Activated T-cell treated with anti-CD3 and anti-CD28 coated beads for 4 hours (primary cell): ENCODE measurements around the gene STT3B.

Experiments used
- DNase-seq: peaks from one replicate; pipeline ENCODE4 v3.0.0-alpha.2; 2020

Gene STT3B

DNA sequence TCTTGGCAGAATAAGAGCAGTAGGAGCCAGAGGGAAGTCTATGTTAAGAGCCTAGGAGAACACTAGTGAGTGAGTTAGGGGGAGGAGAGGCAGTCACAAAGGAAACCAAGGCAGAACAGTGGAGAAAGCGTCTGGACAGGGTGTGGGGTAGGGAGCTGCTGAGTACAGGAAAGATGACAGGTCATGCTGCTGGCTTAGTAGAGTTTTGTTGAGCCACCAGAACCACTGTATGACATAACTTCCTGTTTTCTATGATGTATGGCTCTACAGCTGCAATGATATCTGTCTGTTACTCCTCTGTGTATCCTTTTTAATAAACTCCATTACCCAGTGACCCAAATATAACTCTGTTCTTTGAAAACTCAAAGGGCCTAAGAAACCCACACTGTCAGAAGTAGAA is 10.6 kb upstream of the STT3B start:
- DNase-seq: no peak

DNA sequence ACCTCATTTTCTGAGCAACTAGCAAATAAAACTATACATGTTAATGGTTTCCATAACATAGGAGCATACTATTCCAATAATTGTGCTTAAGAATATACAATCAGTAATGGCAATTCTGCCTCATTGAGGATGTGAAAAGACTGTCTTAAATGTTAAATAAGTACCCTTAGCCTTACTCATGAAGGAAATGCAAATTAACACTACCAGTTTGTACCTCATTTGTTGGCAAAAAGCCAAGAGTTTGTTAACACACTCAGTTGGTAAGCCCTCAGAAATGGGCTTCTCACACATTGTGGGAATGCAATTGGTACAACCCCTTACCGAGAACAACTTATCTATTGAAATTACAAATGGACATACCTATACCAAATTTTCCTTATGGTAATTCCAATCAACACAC is 9.2 kb upstream of the STT3B start:
- DNase-seq: no peak

DNA sequence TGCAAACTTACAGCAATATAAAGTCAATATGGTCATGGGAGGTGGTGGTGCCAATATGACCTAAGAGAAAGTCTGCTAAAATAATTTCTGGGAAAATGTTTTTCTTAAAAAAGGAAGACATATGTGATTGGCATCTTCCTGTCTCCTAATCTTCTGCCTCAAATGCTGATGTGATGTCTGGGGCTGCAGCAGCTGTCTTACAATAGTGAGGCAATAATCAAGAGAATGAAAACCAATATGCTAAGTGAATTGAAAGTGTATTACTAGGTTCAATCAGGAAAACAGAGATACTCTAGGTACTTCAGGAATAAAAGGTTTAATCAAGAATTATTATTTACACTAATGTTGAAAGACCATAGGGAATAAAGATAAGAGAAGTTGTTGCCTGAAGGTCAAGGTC is 7.2 kb upstream of the STT3B start:
- DNase-seq: no peak

DNA sequence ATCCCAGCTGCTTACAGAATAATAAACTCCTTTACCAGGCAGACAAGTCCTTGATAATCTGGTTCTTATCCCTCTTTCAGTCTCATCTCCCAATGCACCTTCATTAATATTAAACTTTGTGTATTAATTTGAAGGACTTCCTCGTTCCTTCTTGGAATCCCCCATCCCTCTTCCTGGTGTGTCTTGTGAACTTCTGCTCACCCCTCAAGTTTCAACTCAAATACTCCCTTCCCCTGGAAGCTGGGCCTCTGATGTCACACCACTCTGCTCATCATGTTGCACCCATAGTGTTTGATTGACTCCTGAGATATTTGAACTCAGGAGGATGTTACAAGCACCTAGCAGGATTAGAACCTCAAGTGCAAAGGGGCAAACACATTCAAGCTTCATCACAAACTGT is 3.3 kb upstream of the STT3B start:
- no peak for DNase-seq

DNA sequence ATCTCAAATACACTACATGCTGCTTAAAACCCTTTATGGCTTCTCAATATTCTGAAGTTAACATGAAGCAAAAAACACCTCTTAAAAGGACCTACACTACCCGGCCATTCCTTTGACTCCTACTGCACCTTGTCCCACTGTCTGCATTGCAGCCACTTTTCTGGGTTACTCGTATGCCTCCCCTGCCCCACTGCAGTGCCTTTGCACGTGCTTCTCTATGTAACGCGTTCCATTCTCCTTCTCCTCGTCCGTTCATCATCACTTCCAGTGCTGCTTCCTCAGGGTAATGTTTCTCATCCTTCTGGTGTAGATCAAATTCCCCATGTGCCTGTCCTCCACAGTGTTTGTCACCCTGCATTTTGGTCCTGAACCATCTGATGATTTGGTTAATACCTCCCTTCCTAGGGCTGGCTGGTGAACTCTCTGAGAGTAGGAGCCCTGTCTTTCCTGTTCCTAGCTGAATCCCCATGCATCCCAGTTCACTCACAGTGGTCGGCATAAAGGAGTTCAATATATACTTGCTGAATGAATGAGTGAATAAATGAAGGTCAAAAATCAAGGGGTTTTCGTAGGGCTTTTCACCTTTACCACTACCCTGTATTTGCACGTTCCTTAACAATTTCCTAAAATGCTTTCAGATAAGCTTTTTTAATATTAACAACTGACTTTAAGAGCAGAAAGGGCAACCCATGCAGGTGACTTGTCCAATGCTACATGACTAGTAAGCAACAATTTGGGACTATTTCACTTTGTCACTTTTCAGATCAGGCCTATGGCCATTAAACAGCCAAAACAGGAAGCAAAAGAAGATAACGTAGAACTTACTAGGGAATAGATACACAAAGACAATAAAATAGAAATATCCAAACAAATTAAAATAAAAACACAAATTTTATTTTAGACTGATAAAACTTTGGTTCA is 2.4 kb upstream of the STT3B start:
- no peak for DNase-seq

DNA sequence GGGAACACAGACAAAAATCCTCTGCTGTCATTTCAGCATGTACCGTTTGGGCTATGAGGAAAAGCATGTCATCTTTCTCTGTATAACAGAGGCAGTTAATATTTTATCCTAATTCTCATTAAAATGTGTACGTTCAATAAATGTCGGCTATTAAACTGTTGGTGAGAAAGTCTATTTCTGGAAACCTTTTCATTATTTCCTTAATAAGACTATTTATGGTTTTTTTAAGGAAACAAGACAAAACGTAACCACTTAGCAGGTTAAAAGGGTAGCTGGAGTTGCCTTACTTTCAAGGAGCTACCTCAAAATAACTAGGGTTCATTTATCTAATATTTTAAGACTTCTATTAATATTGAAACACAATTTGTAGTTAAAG is 1.8 kb upstream of the STT3B start:
- DNase-seq: no peak

DNA sequence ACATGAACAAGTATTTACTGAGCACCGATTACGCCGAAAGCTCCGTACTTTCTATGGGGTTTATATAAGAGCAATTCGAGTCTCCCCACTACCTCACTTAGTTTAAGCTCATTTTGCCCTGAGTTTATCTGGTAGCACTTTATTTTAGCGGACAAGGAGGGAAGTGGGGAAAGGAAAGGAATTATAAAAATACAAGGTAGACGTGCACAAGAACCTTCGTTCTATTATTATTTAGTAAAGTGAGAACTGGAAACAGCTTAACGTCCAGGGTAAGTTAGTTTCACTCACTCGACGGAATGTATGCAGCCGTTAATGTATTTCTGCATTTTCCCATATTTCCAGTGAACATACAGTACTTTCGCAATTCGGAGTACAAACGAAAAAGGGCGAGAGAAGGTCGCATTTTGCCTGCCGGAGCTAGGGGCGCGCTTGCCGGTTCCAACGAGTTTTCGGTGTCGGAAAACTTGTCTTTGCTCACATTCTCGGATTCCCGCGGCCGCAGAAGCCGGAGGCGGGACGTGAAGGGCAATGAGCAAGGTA is 1.2 kb upstream of the STT3B start:
- DNase-seq: no peak

DNA sequence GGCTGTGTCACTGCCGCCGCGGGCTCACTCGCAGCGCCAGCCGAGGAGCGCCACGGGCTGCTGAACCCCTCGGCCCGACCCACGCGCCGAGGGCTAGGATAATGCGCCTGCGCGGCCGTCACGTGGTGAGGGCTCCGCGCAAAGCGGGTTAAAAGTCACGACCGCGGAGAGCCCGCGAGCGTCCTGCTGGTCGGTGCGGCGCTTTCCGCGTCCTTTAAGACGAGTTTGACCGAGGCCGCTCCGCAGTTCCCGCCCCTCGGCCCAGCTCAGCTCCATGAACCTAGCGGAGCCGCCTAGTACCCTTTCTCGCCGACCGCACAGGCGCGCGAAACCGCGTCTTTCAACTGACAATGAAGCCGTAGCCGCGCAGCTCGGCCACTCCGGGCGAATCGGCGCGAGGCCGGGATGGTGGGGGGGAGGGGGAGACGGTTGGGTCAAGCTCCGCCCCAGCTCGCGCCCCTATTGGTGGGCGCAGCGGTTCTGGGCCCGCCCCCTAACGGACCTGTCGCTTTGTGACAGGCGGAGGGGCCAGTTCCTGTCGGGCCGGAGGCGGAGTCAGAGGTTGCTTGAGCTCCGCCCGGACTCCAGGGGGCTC is 636 bp upstream of the STT3B start:
- DNase-seq: peak; percentile 97

DNA sequence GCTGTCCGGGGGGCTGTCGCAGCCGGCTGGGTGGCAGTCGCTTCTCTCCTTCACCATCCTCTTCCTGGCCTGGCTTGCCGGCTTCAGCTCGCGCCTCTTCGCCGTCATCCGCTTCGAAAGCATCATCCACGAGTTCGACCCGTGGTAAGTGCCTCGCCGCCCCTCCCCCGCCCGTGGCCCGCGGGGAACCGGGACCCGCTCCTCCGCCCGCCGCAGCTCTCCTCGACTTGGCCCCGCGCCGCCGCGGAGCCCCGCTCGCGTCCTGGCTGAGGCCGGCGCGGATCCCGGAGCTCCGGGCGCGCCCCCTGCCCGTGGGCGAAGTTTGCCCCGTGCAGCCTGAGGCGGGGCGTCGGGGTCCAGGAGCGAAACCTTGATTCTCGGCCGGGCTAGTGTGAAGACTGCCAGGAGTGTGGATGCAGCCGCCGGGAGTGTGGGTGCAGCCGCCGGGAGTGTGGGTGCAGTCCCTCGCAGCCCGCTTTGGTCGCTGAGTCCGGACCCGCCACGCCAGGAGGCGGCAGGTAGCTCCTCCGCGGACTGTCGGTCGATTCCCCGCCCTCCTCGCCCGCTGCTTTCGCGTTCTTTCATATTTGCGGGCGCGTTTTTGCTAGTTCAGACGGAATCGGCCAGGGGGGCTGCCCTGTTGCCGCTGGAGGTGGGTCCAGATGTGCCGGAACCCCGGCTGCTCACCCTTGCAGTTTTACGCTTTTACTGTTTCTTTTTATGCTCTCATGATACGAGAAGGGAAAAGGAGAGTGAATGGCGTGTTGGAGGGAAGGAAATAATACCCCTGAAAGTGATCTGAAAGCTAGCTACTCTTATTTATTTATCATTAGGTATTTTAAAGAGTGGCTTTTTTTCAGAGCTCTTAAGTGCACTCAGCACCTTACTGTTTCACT is 692 bp downstream of the STT3B start:
- peak; percentile 39 for DNase-seq

DNA sequence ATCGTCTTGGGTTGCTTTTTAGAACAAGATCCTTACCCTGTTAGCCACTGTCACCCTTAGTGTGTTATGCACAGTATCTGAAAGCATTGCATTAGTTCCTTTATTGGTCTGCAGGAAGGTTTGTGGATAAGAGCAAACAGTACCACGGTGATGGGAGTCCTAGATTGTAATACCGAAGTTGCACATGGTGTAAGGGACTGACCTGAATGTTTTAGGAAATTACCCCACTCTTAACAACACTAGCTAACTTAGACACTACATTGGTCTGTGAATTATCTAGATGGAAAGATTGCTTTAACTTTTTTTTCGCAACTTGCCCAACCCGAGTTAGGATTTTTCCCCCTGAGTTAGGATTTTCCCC is 1.3 kb downstream of the STT3B start:
- no peak for DNase-seq

DNA sequence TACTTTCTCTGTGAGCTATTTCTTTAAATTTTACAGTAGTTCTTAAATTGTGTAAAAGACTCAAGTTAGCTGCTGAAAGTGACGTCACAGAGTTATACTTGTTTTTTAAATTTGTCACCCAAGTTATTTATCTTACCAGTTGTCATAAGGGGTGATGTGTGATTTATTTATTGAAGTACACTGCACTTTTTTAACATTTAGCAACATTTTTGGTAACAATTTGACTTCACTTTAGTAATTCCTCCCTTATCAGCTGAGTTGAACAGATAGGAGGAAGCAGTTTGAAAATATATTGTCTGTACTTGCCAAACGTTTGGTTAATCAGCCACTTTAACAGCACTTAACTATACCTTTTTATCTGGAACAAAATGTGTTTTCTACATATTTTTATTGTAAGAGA is 3.8 kb downstream of the STT3B start:
- DNase-seq: no peak

DNA sequence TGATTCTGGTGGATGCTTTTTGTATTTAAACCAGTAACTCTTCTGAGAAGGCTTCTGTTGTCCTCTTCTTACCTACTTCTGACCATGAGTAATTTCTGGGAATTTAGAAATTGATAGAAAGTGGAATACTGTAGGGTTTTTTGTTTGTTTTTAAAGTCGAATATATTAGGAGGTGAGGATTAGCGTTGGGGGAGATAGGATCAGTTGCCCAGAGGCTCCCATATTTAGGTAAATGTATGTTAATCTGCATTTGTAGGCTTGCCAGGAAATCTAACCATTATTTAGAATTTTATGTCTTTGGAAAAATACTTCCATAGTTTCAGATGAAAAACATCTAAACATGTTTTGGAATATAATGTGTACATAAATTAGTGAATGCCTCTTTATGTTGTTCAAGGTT is 6.1 kb downstream of the STT3B start:
- DNase-seq: no peak

DNA sequence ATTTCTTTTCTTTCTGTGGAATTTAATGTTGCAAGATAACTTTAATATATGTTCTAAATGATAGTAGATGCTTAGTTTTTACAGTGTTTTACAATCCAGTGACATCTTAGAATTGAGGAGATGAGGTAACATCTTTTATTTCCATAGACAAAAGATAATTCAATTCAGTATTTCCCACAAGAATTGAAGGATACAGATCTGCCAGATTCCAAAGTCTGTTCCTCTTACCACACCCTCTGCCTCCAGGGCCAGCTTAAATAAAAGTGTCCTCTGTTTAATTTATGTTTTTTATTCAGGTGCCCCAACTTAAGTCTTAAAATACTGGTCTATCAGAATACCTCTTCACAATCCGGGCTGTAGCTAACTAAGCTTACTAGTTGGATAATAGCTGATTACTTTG is 6.5 kb downstream of the STT3B start:
- no peak for DNase-seq

DNA sequence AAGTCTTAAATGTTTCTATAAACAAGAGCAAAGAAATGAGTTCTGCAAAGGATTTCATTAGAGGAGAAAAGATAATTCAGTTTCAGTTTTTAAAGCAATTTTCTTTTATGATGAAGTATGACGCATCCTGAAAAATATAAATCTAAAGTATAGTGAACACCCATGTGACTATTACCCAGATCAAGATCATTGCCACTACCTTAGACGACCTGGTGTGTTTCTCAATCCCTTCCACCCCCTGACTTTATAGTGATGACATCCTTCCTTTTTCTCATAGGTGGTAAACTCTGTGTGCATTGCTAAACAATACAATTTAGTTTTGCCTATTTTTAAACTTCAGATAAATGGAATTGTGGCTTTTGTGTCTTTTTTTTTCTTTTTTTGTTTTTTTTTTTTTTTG is 8.4 kb downstream of the STT3B start:
- DNase-seq: no peak

DNA sequence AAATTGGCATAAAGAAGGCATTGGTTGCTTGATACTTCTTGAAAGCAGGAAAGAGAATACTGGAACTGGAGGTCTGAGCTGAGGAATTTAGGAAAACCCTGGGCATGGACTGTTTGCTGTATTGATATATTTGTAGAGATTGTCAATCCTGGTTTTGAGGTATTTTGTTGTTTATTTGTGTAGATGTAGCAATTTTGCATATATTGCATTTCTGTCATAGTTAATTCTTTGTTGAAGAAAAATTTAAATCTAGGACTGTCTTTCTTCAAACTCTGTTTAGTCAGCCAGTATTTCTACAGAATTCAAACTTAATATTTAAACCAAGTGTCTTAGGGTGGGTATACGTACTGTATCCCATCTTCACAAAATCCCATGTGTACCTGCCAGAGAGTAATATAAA is 9.5 kb downstream of the STT3B start:
- DNase-seq: no peak

DNA sequence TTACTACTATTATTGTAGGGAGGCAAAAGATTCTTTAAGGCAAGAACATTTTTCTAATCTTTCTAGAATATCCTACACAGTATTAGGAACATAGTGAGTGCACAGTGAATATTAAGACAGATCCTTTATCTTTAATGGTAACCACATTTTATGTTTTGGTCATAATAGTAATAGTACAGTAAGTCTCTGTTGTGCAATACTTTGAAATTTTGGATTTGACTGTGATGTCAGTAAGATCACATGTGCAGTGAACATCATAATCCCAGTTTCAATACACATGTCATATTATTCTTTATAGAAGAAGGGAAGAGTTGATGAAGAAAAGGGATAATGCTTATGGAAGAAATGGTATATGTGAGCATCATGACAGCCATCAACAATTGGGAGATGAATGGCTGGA is 10.7 kb downstream of the STT3B start:
- no peak for DNase-seq

DNA sequence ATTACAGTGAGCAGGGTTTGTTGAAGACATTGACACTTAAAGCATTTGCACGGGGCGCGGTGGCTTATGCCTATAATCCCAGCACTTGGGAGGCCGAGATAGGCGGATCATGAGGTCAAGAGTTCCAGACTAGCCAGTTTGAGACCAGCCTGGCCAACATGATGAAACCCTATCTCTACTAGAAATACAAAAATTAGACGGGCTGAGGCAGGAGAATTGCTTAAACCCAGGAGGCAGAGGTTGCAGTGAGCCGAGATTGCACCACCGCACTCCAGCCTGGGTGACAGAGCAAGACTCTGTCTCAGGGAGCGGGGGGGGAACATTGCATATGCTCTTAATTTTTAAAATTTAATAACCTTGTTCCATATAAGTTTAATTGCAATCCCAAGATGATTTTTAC is 11.9 kb downstream of the STT3B start:
- no peak for DNase-seq

DNA sequence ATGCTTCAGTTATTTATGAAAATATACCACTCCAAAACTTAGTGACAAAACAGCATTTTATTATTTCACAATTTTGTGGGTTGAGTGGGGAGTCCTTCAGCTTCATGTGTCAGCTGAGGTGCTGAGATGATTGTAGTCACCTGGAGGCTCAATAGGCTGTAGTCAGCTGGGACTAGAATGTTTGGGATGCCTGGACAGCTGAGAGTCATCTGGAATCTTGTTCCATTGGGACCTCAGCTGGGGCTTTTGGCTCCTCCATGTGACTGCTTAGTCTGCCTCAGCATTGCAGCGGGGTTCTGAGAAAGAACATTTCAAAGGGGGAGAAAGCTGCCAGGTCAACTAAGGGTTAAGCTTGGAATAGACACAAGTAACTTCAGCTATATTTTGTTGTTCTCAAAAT is 13.4 kb downstream of the STT3B start:
- no peak for DNase-seq

DNA sequence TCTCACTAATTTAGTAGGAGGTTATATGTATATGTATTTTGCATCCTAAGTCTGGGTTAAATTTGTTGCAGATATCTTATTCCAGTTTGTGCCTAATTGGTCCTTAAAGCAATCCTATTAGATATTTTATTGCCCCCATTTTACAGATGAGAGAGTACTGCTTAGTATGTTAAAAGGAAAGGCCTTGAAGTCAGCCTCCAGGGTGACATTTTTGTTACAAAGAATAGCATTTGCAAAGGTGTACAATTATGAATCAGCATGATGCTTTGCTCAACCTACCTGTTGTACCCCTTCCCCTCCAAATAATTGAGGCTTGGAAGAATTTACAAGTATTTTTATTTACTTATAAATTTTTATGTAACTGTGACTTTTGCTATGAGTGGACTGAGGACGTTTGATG is 14.0 kb downstream of the STT3B start:
- no peak for DNase-seq

DNA sequence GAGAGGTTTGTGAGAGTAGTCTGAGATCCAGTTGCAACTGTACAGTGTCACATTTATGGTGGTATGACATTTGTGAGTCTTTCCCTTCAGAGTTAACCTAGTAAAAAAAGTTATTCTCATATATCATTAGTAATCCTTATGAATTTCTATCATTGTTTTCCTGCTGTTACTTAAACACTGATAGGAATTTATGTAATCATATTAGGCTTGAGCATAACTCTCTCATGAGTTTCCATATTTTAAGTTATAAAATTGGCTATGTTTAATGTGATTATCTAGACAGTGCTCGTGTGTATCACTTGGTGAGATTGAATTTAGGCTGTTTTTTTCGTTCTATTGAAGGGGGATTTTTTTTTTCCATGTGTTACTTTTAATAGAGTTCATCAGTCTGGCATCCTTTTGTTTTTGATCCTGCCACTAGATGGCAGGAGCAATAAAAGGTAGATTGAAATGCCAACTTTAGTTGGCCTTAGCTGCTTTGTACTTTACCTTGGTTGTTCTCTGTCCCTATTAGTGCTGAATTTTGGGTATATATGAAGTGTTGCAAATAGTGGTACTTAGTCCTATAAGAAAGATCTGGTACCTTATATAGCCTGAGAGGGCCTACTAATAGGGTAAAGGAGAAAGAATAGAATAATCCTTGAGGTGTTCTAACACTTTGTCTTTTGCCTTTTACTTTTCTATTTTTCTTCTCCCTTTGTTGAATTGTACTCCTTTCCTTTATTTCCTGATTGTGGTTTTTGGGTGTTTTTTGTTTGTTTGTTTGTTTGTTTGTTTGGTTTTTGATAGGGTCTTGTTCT is 17.9 kb downstream of the STT3B start:
- no peak for DNase-seq

DNA sequence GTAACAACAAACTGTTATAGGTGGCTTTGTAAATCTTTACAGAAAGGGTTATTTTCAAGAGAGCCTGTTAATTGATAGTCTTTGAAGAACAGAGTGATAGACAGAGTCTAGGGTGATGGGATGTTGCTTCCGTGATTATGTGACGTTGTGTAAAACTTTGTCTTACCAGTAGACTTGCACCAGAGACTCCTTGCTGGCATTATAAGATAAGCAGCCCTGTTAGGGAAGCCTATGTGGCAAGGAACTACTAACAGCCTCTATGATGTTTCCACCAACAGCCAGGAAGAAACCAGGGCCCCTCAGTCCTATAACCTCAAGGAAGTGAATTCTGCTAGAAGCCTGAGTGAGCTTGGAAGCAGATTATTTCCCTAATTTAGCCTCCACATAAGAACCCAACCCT is 18.9 kb downstream of the STT3B start:
- no peak for DNase-seq

DNA sequence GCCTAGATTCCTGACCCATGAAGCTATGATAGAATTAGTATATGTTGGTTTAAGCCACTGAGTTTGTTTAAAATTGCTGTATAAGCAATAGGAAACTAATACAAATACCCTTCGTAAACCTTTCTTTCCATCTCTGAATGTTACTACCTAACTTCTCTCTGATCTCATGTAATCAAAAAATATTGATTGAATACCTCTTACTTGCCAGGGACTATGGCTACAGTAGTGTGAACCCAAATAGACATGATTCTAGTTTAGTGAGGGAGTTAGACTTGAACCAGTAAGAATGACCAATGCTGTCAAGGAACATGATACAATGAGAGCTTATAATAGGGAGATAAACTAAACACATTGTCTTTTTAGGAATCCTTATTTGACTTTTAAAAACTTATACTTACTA is 19.4 kb downstream of the STT3B start:
- no peak for DNase-seq

DNA sequence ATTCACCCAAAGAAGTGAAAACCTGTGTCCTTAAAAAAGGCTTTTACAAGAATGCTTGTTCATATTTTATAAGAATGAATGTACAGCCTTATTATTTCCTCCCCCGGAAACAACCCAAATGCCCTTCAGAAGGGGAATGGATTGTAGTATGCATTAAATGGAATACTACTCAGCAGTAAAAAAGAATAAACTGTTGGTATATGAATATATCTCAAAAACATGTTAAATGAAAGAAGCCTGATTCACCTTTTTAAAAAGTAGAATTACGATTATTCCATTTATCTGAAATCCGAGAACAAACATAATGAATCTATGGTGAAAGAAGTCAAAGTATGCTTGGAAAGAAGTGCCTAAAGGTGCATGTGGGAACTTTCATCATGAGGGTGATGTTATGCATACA is 20.5 kb downstream of the STT3B start:
- no peak for DNase-seq
